HG02840 (cell line): Measurements from ENCODE around the gene LDLRAD3.

Experiments used
- ATAC-seq: cut with Tn5 transposase; IDR thresholded peaks from one replicate; pipeline ENCODE4 v1.9.1; 2021; ENCODE audit warnings: mild to moderate bottlenecking, moderate library complexity, moderate number of reproducible peaks; ENCODE audit not compliant: unreplicated experiment, low FRiP score

LDLRAD3 gene

DNA sequence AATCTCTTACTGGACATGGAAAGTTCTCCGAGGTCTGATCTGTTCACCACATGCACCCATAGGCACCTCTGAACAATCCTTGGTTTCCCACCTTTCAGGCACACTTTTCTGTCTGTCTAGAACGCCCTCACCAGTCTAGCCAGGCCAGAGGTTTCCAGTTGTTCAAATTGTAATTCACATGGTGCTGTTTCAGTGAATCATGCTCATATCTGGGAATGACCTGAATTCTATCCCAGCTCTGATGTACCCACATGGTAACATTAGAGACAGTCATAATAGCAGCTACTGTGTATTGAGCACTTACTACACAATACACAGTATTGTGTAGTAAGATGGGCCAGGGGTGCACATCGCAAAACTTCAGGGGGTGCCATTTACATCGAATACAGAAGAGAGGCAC is 207.1 kb downstream of the LDLRAD3 start:
- ATAC-seq = no peak

DNA sequence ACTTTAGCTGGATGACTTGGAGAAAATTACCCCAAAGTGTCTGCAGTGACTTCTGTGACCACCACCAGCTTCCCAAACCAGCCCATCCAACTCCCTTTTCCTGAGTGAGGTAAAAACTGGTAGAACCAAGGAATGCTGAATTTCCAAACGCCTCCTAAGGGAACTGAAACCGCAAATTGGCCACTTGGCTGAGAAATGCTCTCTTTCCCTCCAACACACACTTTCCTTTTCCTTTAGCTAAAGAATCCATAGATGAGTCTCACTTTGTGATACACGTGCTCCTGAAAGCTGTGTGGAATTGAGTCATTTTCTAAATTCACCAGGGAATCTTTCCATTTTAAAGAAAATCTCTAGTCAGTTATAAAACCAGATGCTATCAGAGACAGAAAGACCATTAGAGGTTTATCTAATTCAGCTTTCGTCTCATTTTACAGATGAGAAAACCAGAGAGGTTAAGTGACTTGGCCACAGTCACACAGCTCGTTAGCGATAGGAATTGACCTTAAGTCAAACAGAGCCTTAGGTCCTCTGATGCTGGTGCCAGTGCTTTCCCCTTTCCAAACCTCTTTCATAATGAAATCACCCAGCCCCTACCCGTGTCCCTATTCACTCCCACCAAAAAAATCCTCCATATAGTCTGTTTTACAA is 208.2 kb downstream of the LDLRAD3 start:
- no peak for ATAC-seq

DNA sequence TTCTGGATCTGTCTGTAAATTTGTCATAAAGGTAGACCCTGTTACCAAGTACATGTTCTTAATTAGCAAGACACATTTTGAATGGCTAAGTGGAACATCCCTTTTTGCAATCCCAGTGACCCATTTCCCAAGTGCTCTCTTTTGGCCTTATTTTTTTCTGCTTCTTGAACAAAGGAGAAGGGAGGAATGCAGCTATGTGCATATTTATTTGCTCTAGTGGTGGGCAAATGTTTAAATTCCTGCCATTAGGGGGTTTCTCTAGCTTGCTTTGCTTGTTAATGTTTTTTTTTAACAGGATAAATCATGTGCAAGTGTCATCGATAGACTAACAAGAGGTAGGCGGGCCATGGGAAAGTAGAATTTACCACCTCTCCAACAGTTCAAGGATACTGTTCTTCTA is 209.7 kb downstream of the LDLRAD3 start:
- no peak for ATAC-seq

DNA sequence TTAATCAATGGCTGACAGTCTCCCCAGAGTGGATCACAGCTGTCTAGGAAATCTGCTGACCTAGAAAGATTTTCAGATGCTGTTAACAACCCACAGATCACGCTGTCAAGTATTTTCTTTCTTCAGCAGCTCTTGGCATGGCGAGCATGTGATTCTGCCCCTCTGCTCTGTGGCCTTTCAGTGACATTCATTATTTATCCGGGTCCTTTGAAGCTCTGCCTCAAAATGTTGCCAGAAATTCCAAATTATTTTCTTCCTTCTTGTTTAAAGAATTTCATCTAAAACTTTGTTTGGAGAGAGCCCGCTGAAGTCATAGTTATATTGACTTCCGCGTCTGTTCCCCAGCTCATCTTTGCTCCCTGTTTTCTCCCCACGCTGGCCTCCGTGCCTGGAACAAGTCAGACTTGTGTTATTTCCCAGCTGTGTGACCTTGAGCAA is 211.3 kb downstream of the LDLRAD3 start:
- no peak for ATAC-seq

DNA sequence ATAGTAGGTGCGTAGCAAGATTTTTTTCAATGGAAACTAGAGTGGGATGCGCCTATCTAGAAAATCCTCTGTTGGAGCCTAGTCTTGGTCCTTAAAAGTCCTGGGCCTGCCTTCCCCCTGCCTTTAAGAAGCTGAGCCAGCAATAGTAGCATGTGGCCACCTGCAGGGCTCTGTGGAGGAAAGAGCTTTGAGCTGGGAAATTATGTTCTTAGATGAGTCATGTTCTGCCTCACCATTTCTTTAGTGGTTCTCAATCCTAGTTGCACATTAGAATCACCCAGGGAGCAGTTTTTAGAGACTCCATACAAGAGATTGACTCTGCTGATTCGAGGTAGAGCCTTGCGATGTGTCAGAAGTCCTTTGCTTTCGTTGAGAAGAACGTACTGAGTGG is 211.9 kb downstream of the LDLRAD3 start:
- ATAC-seq = no peak

DNA sequence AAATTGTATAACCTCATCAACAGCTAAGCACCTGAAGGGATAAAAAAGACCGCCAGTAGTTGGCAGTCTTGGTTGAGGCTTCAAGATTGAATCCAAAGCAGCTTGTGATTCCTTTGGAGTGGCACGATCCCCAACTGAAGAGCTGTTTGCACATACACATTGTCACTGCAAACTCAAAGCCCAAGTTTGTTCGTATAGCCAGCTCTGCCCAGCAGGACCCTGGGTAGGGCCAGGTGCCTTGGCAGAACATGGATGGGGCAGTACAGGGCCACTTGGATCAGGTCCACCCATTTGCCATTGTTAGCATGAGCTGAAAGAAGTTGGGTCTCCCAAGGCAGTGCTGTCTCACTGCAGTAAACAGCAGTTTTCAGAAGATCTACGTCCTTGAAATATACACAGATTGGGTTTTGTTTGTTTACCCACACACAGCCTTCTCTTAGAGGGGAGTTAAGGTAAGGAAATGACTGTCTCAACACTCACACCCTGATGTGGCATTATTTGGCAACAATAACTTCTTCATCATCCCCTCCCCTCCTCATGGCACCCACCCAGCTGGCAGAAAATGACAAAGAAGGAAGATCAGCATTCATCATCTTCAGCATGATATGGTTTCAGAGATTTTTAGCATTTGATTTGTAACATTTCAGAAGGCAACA is 212.4 kb downstream of the LDLRAD3 start:
- no peak for ATAC-seq

DNA sequence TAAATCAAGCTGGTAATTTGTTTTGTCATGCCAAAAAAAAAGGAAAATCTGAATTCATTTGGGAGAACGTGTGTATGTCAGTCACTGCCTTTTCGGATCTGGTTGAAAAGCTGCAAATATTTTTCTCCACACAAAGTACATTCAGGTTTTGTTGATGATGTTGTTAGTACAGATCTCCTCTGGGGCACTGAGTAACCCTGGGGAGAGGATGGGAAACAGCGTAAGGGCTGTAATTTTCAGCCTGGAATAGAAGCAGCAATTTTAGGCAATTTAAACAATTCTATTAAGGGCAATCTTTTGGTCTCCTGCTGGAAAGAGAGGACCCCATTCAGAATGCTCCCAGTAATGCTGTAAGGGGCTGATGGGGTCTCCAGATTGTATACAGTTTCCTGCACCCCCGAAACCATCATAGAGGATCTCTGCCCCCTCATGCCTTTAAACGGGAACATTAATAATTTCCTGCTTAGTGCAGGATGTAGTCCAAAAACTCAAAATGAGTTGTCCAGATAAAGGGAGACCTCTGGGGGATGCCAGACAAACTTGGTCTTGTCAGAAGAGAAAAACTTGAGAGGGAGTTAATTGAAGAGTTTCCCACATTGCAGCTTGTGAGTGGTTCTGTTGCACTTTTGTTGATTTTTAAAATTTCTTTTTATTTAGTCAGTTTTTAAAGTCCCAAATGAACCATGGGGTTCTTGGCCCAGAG is 213.1 kb downstream of the LDLRAD3 start:
- ATAC-seq = no peak

DNA sequence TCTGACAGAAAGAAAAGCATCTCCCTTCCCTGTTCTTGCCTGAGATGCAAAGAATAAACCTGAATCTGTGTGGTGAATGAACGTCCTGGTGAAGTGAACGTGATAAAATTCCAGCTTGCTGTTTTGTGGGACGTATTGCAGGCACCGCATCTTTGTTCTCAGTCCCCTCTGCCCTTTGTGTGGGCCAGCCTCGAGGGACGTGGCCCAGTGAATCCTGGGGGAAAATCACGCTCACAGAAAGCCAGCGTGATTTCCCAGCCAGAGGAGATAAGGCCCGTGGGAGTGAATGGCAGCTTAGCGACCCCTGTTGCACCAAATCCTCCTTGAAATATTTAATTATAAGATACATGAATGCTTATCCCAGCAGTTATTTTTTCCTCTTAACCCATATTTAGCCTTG is 216.2 kb downstream of the LDLRAD3 start:
- no peak for ATAC-seq

DNA sequence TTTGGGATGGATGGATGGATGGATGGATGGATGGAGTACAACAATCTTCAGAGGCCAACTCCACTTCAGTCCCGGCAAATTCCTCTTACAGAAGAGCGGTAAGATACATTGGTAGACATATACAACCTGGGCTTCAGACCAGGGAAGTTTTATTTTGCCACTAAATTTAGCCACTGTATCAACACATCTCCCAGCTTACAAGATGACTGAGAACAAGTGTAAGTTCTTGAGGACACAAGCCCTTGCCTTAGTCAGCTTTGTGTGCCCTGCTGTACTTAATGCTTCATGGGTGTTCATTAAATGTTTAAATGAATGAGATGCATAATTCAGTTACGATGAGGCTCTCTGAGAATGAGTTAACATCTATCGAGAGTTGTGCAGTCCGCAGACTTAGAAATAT is 217.7 kb downstream of the LDLRAD3 start:
- no peak for ATAC-seq

DNA sequence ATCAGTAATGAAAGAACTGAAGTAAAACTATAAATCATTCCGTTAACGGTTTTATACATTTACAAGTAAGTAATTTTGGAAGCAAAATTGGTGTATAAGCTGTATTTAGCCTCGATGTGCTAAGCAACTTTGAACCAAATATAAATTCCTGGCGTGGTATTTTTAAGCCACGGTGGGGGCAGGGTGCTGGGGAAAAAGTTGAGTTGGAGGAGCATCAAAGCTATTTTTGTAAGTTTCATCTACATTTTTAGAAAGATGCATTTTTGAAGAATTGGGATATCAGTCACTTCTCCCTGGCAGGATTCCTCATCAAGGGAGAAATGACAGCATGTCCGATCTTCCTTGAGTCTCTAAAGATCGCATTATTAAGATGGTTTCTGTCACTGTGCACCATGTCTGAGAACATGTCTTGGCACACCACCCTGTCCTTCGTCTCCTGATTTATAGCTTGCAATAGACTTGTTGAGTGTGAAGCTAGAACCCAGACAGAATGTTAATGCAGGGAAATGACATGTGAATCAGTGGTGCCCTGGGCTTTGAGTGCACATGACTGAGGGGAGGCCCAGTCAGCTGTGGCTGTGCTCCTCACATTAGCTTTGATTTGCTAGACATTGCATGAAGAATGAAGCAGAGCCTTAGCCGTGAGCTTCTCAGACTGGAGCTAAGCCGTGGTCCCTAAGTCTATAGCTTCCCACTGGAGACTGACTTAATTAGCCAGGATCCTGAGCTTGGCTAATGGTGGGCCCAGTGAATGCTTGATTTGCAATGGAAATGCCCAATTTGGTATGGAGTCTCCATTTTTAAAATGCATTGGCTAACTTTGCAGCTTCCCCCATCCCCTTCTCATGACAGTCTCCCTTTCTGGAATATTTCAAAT is 218.4 kb downstream of the LDLRAD3 start:
- no peak for ATAC-seq

DNA sequence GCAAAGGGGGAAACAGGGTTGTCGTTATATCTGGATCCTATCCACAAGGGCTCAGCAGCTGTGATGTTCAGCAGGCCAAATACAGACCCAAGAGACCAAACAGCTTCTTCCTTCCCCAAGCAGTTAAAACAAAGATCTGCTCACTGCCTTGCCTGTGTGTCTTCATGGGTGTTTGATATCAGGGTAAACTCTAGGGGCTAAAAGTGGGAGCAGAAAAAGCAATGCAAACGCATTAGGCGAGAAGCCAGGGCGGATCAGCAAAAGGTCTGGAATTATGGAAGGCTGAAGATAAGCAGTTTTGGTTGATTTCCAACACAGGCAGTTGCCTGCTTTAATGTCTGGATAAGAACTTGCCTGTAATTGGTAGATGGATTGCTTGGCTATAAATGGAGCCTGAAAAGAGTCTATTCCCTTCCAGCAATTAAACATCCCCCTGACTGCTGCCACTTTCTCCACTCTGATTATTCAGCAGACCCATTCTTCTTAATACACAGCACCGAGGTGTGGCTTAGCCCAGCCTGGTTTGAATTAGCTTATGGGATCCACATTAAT is 219.1 kb downstream of the LDLRAD3 start:
- ATAC-seq = no peak

DNA sequence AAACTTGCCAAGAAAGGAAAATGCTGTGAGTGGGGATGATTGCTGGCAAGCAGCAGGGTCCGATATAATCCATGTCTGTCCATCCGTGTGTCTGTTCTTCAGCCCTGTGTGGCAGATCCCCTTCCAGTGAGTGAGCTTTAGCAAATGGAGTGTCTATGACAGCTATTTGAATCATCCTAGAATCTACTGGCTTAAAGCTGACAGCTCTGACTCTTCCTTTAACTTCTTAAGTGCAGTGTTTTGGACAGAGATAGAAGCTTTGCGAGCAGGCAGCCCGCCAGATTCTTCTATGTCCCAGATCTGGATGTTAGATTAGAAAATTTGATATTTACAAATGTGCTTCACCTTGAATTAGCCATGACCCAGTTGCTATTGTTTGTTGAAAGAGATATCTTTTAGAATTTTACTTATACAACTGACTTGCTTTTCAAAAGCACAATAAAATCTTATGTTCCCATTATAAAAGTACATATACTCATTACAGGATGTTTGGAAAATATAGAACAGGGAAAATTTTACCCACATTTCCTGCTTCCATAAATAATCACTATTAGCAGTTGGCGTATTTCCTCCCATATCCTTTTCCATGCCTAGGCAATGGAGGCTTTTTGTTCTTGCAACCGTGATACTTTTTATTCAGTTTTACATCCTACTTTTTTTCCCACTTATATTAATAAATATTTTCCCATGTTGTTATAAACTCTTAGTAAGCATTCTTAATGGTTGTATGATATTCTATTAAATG is 220.8 kb downstream of the LDLRAD3 start:
- ATAC-seq = no peak

DNA sequence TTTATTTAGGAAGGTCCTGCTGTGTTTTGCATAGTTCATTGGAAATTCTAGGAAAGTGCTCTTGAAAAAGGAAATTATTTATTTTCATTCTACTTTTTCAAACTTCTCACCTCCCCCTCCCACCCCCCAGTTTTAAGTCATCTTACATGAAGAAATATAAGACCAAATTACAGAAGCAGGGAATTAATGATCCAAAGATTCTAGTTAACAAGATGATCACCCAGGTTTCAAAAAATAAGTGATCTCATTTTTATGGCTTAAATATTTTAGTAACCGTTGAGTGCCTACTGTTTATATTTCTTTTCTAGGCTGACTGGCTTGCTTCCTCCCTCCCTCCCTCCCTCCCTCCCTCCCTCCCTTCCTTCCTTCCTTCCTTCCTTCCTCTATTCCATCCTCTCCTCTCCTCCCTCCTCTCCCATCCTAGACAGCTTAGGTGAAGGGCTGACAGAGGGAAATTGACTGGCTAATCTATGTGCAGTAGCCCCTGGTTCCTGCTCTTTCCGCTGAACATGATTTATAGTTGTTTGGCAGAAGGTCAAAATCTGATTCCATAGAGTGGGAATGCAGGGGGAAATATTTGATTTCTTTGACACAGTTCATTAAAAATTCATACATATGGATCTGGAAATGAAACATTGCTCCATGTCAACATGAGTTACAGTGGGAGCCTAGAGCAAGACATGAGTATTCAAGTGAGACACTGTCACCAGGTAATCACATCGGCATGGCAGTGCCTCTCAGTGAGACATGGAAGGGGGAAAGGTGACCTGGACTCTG is 221.9 kb downstream of the LDLRAD3 start:
- no peak for ATAC-seq

DNA sequence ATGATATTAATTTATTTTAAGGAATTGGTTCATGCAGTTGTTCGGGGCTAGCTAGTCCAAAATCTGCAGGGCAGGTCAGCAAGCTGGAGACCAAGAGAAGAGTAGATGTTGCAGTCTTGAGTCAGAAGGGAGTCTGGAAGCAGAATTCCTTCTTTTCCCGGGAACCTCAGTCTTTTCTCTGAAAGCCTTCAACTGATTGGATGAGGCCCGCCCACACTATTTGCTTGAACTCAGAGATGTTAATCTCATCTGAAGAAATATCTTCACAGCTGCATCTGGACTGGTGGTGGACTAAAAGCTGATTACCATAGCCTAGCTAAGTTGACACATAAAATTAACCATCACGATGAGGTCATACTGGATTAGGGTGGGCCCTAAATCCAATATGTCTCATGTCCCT is 223.2 kb downstream of the LDLRAD3 start:
- ATAC-seq = no peak

DNA sequence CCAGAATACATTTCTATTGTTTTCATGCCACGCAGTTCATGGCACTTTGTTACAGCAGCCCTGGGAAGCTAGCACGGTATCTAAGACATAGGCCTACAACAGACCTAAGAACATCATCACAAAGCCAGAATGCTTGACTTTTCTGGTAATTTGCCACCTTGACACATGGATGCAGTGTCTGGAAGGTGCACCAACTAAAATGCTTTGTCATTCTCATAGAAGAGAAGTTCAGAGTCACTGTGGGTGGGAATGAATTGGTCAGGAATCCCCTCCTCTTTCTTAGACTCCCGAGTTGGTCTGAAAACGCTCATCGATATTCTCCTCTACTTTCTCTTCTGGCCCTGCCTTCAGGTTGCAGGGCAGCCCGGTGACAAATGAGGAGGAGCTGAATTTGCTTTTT is 223.9 kb downstream of the LDLRAD3 start:
- no peak for ATAC-seq

DNA sequence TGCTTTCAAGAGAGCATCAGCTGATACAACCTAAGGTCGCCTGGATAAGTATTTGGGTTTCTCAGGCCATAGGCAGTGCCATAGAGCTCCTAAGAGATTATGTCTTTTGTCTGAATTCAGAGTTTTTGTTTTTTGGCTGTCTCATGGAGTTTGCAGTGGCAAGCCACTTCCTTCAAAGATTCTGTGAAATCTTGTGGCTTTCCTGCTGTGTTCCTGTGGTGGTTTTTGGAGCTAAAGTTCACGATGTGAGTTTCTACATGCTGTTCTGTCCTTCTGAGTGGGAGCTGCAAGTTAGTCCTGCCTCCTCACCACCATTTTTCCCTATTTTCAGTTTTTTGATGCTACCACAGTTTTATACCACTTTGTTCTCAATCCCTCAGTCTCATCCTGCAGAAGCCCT is 234.0 kb downstream of the LDLRAD3 start:
- no peak for ATAC-seq

DNA sequence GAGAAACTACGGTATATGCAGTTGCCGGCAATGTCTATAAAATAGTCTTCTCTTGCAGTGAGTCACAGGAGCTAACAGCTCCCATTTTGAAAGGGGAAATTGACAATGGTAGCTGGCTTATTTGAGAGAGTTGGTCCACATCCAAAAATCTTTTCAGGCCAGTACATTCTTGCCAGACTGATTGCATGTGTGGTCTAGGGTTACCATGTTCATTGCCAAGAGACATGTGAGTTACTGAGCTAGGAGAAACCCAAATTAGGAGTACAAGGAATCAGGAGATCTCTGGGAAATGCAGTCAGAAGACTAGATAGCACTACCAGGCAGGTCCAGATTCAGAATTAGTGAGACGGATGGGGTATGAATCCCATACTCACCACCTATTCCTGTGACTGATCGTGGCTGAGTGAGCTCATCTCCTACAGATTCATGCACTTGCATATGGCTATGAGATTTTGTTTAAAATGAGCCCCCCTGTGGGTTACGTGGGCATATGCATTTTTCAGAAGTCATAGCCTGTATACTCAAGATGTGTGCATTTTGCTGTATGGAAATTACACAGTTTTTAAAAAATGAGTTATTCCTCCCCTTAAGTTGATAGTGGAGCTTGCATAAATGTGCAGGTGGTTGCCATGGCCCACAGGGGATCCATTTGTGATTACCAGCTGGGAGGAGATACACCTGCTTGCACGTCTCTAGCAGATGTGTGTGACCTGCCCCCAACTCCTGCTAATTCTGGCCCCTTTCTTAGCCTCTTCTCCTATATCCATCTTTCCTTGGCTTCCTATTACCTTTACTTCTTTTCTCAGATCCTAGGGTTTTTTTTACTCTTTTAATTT is 242.7 kb downstream of the LDLRAD3 start:
- ATAC-seq = no peak

DNA sequence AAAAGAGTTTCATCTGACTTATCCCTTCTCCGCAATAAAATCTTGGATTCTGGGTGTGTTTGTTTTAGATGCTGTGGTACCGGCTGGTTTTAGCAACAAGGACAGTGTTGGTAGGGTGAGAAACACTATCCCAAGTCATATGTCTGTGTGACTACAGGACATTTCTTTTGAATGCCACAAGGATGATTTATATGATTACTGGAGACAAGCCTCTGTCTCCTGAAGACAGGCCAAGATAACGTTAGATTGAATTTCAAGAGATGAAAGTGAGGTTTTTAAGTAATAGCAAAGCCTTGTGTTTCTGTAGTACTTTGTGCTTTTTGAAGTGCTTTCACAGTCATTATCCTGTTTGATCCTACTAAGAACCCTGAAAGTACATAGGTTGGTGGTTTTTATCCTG is 243.8 kb downstream of the LDLRAD3 start:
- no peak for ATAC-seq
